HepG2 (cell line): Measurements from ENCODE around the gene ITPR1. TPM values are rescaled to one million over a fixed set of nuclear protein-coding genes. Genes with fewer than 3 reads are reported as not detected.

Source experiments
- ATF7-NPFF ChIP-seq: sonication (generic); formaldehyde crosslinking; IDR thresholded peaks from 2 replicates; pipeline ENCODE4 v1.8.1; 2023; ENCODE audit warnings: mild to moderate bottlenecking, low read depth, missing genetic modification reagents, moderate library complexity
- BORCS8-MEF2B ChIP-seq: sonication (generic); formaldehyde crosslinking; IDR thresholded peaks from 2 replicates; pipeline ENCODE4 v1.8.0; 2022; ENCODE audit warnings: mild to moderate bottlenecking, missing genetic modification reagents
- ETV5 ChIP-seq: IDR thresholded peaks from 2 replicates; pipeline ENCODE4 v1.6.1; 2018; ENCODE audit warnings: missing biosample characterization, missing genetic modification reagents, inconsistent platforms, borderline replicate concordance
- FOXP1 ChIP-seq, 2 experiments: fragments of 450-650 bp in 1 of 2; IDR thresholded peaks; 2 replicates each; pipeline ENCODE4 v1.6.1; 2017 to 2018; ENCODE audit warnings: antibody characterized with exemption in 1 of 2
- GABPA ChIP-seq, 2 experiments: IDR thresholded peaks; 2 replicates each; pipeline ENCODE4 v1.6.1; 2011 to 2016; ENCODE audit warnings: low read depth in 2 of 2, low read length in 1 of 2, missing biosample characterization in 1 of 2, missing genetic modification characterization in 1 of 2
- HNRNPK ChIP-seq: fragments of 200-400 bp; formaldehyde crosslinking; IDR thresholded peaks from 2 replicates; pipeline ENCODE4 v1.6.1; 2018; ENCODE audit warnings: low read length, low read depth, moderate library complexity, mild to moderate bottlenecking; ENCODE audit not compliant: poor library complexity, severe bottlenecking
- NFE2 ChIP-seq: sonication (generic); formaldehyde crosslinking; IDR thresholded peaks from 2 replicates; pipeline ENCODE4 v1.4.0; 2020; ENCODE audit warnings: missing genetic modification reagents
- PHF8 ChIP-seq: sonication (generic); formaldehyde crosslinking; IDR thresholded peaks from 2 replicates; pipeline ENCODE4 v1.5.0; 2020; ENCODE audit warnings: missing genetic modification reagents
- RARA ChIP-seq: IDR thresholded peaks from 2 replicates; pipeline ENCODE4 v1.6.1; 2016; ENCODE audit warnings: missing genetic modification reagents, missing compliant biosample characterization
- SALL1 ChIP-seq: sonication (generic); formaldehyde crosslinking; IDR thresholded peaks from 2 replicates; pipeline ENCODE4 v1.8.0; 2022; ENCODE audit warnings: mild to moderate bottlenecking, missing genetic modification reagents
- SOX6 ChIP-seq, 2 experiments: fragments of 450-650 bp in 1 of 2; sonication (generic) in 1 of 2; formaldehyde crosslinking in 1 of 2; IDR thresholded peaks; 2 replicates each; pipeline versions ENCODE4 v1.4.0 to v1.6.1; 2017 to 2020; ENCODE audit warnings: antibody characterized with exemption in 1 of 2, mild to moderate bottlenecking in 1 of 2, missing genetic modification reagents in 1 of 2
- ZNF44 ChIP-seq: sonication (generic); formaldehyde crosslinking; IDR thresholded peaks from 2 replicates; pipeline ENCODE4 v1.5.1; 2020; ENCODE audit warnings: mild to moderate bottlenecking, missing genetic modification reagents
- ZNF569 ChIP-seq: sonication (generic); formaldehyde crosslinking; IDR thresholded peaks from 2 replicates; pipeline ENCODE4 v1.5.0; 2020; ENCODE audit warnings: mild to moderate bottlenecking, missing genetic modification reagents, moderate library complexity, borderline replicate concordance
- ZNF572 ChIP-seq: sonication (generic); formaldehyde crosslinking; IDR thresholded peaks from 2 replicates; pipeline ENCODE4 v1.5.1; 2020; ENCODE audit warnings: mild to moderate bottlenecking, missing genetic modification reagents
- ZNF891 ChIP-seq: sonication (generic); formaldehyde crosslinking; IDR thresholded peaks from 2 replicates; pipeline ENCODE4 v1.5.0; 2020; ENCODE audit warnings: mild to moderate bottlenecking, missing genetic modification reagents
- polyA plus RNA-seq, 8 experiments: library from polyadenylated mRNA; depleted of rRNA in 3 of 8; stranded (reverse) in 7 of 8; unstranded in 1 of 8; fragments of >200 nt; fragmentation: Illumina TruSeq in 4 of 8; extraction: Trizol in 4 of 8; gene quantifications; 2 replicates each; pipeline versions ENCODE4 v1.2.1 to v1.2.3, GENCODE V29; 2011 to 2016; ENCODE audit warnings: low read depth in 4 of 8, missing spikeins in 1 of 8, mixed read lengths in 1 of 8; ENCODE audit not compliant: insufficient read depth in 1 of 8
- total RNA-seq, 5 experiments: library from RNA; depleted of rRNA; stranded (reverse); fragments of >200 nt; fragmentation: Illumina TruSeq; extraction: Trizol; gene quantifications; 2 replicates each; pipeline ENCODE4 v1.2.3, GENCODE V29; 2016; ENCODE audit warnings: low read depth in 1 of 5
- TF ChIP-seq, protein P1 (sequence below): sonication (generic); formaldehyde crosslinking; conservative IDR thresholded peaks from 2 replicates; pipeline ENCODE4 v1.4.0; 2020; ENCODE audit warnings: missing genetic modification reagents
- TF ChIP-seq, protein P2 (sequence below): sonication (generic); formaldehyde crosslinking; IDR thresholded peaks from 2 replicates; pipeline ENCODE4 v1.5.1; 2020; ENCODE audit warnings: missing genetic modification reagents, mild to moderate bottlenecking, borderline replicate concordance
- TF ChIP-seq, protein P3 (sequence below): sonication (generic); formaldehyde crosslinking; IDR thresholded peaks from 2 replicates; pipeline ENCODE4 v1.4.0; 2020; ENCODE audit warnings: mild to moderate bottlenecking, missing genetic modification reagents, borderline replicate concordance
- TF ChIP-seq, protein P4 (sequence below): sonication (generic); formaldehyde crosslinking; IDR thresholded peaks from 2 replicates; pipeline ENCODE4 v1.5.0; 2020; ENCODE audit warnings: mild to moderate bottlenecking, missing genetic modification reagents

ITPR1 gene
- total and polyA plus RNA-seq, 2 of the 13 experiments (the other 11 are each of a cell fraction or from before 2014, with no cell fraction given), result 10.0 to 11.4 TPM

DNA sequence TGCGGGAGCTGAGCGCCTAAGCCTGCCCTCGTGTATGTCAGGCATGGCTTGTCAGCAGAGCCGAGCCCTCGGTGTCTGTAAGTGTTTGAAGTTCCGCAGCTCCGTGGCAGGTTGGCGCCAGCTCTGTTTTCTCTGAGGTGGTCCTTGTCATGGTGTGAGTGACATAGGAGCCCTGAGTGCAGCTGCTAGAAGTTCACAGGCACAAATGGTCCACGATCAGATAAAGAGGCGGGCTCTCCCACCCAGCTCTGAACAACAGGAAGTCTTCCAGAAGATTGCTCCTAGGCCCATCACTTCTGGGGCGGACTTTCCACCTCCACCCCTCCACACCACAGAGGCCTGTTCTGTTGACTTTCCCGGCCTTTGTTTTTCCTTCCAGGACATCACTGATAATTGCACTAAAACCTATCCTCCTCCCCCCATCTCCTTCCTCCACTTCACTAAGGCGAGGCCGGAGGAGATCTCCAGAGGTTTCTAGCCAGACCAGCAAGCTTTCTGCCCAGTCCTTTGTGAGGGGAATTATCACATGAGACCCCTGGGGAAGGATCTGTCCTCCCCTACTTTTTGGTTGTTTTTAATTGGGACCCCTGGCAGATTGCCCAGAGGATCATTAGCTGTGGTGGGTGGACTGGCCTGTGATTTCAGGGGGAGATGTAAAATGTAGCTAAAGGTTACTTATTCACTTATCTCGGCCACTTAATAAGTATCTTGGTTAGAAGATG is 19.9 kb downstream of the ITPR1 start (continued):
- TF ChIP-seq, protein P1, sequence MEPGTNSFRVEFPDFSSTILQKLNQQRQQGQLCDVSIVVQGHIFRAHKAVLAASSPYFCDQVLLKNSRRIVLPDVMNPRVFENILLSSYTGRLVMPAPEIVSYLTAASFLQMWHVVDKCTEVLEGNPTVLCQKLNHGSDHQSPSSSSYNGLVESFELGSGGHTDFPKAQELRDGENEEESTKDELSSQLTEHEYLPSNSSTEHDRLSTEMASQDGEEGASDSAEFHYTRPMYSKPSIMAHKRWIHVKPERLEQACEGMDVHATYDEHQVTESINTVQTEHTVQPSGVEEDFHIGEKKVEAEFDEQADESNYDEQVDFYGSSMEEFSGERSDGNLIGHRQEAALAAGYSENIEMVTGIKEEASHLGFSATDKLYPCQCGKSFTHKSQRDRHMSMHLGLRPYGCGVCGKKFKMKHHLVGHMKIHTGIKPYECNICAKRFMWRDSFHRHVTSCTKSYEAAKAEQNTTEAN (CRISPR knock-in tag), result no peak
- TF ChIP-seq ZNF569 (CRISPR knock-in tag) (no peak), PHF8 (CRISPR knock-in tag) (no peak), ZNF891 (CRISPR knock-in tag) (no peak), ATF7-NPFF (CRISPR knock-in tag) (no peak), FOXP1 (IDR thresholded peaks at IDR 0.05) (no peak), FOXP1 (CRISPR knock-in tag; IDR thresholded peaks at IDR 0.05) (0 out of 2 replicates have a peak, but pooled peaks have one; percentile 19), BORCS8-MEF2B (CRISPR knock-in tag) (no peak), SOX6 (IDR thresholded peaks at IDR 0.05) (no peak), SOX6 (CRISPR knock-in tag; IDR thresholded peaks at IDR 0.05) (peak; percentile 54; the same call in 1 of the 2 replicates), ZNF572 (CRISPR knock-in tag) (no peak), RARA (CRISPR knock-in tag) (no peak), ETV5 (CRISPR knock-in tag) (peak; percentile 45; the same call in 1 of the 2 replicates), SALL1 (CRISPR knock-in tag) (peak; percentile 43), HNRNPK (no peak), GABPA (IDR thresholded peaks at IDR 0.05; ENCODE audit: low read depth, low read length) (no peak), GABPA (CRISPR knock-in tag; IDR thresholded peaks at IDR 0.05; ENCODE audit: low read depth) (peak; percentile 79), ZNF44 (CRISPR knock-in tag) (no peak), NFE2 (no peak)
- TF ChIP-seq, protein P2, sequence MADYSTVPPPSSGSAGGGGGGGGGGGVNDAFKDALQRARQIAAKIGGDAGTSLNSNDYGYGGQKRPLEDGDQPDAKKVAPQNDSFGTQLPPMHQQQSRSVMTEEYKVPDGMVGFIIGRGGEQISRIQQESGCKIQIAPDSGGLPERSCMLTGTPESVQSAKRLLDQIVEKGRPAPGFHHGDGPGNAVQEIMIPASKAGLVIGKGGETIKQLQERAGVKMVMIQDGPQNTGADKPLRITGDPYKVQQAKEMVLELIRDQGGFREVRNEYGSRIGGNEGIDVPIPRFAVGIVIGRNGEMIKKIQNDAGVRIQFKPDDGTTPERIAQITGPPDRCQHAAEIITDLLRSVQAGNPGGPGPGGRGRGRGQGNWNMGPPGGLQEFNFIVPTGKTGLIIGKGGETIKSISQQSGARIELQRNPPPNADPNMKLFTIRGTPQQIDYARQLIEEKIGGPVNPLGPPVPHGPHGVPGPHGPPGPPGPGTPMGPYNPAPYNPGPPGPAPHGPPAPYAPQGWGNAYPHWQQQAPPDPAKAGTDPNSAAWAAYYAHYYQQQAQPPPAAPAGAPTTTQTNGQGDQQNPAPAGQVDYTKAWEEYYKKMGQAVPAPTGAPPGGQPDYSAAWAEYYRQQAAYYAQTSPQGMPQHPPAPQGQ (CRISPR knock-in tag), result no peak
- TF ChIP-seq, protein P3, sequence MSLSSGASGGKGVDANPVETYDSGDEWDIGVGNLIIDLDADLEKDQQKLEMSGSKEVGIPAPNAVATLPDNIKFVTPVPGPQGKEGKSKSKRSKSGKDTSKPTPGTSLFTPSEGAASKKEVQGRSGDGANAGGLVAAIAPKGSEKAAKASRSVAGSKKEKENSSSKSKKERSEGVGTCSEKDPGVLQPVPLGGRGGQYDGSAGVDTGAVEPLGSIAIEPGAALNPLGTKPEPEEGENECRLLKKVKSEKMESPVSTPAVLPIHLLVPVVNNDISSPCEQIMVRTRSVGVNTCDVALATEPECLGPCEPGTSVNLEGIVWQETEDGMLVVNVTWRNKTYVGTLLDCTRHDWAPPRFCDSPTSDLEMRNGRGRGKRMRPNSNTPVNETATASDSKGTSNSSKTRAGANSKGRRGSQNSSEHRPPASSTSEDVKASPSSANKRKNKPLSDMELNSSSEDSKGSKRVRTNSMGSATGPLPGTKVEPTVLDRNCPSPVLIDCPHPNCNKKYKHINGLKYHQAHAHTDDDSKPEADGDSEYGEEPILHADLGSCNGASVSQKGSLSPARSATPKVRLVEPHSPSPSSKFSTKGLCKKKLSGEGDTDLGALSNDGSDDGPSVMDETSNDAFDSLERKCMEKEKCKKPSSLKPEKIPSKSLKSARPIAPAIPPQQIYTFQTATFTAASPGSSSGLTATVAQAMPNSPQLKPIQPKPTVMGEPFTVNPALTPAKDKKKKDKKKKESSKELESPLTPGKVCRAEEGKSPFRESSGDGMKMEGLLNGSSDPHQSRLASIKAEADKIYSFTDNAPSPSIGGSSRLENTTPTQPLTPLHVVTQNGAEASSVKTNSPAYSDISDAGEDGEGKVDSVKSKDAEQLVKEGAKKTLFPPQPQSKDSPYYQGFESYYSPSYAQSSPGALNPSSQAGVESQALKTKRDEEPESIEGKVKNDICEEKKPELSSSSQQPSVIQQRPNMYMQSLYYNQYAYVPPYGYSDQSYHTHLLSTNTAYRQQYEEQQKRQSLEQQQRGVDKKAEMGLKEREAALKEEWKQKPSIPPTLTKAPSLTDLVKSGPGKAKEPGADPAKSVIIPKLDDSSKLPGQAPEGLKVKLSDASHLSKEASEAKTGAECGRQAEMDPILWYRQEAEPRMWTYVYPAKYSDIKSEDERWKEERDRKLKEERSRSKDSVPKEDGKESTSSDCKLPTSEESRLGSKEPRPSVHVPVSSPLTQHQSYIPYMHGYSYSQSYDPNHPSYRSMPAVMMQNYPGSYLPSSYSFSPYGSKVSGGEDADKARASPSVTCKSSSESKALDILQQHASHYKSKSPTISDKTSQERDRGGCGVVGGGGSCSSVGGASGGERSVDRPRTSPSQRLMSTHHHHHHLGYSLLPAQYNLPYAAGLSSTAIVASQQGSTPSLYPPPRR (CRISPR knock-in tag), result peak; percentile 45; the same call in 1 of the 2 replicates
- TF ChIP-seq, protein P4, sequence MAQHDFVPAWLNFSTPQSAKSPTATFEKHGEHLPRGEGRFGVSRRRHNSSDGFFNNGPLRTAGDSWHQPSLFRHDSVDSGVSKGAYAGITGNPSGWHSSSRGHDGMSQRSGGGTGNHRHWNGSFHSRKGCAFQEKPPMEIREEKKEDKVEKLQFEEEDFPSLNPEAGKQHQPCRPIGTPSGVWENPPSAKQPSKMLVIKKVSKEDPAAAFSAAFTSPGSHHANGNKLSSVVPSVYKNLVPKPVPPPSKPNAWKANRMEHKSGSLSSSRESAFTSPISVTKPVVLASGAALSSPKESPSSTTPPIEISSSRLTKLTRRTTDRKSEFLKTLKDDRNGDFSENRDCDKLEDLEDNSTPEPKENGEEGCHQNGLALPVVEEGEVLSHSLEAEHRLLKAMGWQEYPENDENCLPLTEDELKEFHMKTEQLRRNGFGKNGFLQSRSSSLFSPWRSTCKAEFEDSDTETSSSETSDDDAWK (CRISPR knock-in tag), result no peak
